GM20000 (cell line): Measurements from ENCODE around the gene C2CD3.

Experiments
- DNase-seq: peaks from one replicate; pipeline ENCODE4 v3.0.0; 2012; ENCODE audit warnings: low spot score
- TF ChIP-seq, protein P1 (sequence below): IDR thresholded peaks from 2 replicates; pipeline ENCODE4 v1.5.1; 2012; ENCODE audit warnings: mild to moderate bottlenecking, control low read depth; ENCODE audit errors: extremely low read depth, missing control alignments

C2CD3 gene

DNA sequence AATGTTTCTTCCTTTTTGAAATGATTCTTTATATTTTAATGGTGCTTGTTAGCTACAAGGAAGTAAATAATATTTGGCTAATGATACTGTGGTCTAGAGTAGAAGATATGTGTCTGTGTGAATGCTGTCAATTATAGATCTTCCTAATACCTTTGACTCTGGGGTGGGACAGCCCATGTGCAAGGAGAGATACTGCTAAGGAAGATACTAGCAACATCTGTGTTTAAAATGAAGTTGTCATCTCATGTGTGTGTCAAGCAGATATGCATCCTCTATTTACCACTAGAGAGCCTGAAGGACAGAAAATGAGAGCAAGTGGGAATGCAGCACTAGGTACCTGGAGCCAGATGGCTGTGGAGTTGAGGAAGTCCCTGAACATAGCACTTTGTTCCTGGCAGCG lies 34.4 kb upstream of the C2CD3 start:
- TF ChIP-seq, protein P1, sequence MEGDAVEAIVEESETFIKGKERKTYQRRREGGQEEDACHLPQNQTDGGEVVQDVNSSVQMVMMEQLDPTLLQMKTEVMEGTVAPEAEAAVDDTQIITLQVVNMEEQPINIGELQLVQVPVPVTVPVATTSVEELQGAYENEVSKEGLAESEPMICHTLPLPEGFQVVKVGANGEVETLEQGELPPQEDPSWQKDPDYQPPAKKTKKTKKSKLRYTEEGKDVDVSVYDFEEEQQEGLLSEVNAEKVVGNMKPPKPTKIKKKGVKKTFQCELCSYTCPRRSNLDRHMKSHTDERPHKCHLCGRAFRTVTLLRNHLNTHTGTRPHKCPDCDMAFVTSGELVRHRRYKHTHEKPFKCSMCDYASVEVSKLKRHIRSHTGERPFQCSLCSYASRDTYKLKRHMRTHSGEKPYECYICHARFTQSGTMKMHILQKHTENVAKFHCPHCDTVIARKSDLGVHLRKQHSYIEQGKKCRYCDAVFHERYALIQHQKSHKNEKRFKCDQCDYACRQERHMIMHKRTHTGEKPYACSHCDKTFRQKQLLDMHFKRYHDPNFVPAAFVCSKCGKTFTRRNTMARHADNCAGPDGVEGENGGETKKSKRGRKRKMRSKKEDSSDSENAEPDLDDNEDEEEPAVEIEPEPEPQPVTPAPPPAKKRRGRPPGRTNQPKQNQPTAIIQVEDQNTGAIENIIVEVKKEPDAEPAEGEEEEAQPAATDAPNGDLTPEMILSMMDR, result no peak
- DNase-seq, result no peak

DNA sequence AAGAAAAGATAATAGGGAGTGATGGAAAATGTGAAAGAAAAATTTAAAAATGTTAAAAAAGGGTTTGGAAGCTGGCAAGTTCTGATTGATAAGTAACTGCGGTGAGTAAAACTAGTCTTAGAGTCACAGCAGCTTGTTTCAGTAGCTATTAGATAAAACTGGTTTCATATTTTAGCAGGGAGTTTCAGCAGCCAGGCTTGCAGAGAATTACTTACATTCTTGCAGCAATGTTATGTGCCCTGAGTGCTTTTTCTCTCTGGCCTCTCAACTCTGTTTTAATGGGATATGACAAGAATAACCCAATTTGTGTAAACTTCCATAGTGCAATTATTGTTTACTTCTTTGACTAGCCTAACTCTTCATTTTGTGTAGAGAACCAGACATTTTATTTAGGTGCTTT lies 33.9 kb upstream of the C2CD3 start:
- no peak for DNase-seq

DNA sequence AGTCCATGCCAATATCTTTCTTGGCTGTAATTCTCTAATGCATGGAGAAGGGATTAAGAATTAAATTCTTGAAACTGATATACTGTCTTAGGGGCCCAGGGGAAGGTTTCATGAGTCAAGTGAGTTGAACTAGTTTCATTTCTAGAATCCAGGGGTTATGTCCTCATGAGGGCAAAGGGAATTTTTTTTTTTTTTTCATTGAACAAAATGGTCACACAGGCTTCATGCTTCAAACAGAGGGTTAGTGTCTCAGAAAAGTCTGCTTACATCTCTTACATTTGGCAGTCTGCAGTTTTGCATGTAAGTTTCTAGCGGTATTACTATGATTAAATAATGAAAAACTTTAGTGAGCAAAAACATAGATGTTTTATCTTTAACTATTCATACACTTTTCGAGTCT lies 33.2 kb upstream of the C2CD3 start:
- DNase-seq, result no peak

More for the DNA sequence above, 33.9 kb upstream of the C2CD3 start:
- TF ChIP-seq, protein P1, result no peak

DNA sequence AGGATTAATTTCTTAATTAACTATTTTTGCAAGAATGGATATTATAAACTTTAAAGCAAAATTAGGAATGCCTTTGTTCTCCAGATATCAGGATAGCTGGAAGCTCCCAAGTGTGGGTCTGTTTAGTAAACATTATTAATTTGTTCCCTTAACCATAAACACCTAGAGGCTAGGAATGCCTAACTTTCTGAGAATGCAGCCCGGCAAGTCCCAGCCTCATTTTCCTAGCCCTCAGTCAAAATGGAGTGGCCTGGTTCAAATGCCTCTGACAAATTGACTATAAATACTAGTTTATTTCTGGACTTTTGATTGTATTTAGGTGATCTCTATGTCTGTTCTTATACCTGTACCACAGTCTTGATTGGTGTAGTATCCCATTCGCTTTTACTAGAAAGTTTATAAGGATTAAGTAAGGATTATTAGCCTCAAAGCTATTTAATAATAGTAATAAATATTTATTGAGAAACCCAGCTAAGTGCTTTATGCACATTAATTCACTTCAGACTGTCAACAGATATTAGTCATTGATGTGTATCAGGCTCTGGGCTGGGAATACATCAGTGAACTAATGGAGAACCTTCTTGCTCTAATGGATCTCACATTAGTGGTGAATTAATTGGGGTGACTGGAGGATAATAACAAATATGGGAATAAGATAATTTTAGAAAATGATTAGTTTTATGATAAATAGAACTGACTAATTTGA lies 26.1 kb upstream of the C2CD3 start:
- TF ChIP-seq, protein P1, result no peak
- no peak for DNase-seq

More for the DNA sequence above, 33.2 kb upstream of the C2CD3 start:
- TF ChIP-seq, protein P1, result no peak

DNA sequence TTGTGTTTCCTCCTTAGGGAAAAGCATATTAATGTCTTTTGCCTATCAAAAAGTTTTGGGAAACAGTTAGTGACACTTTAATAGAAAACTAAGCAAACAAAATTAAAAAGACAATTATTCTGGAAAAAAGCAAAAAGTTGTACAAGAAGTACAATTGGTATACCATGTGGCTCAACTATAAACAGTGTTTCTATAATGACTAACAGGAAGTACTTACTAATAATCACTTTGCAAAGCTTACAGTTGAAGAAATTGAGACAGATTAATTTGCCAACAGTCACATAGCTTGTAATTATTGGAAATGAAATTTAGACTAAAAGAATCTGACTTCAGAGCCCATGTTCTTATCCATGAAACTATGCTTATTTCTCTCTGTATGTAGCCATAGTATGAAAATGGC lies 25.0 kb upstream of the C2CD3 start:
- no peak for DNase-seq
- TF ChIP-seq, protein P1, result no peak

DNA sequence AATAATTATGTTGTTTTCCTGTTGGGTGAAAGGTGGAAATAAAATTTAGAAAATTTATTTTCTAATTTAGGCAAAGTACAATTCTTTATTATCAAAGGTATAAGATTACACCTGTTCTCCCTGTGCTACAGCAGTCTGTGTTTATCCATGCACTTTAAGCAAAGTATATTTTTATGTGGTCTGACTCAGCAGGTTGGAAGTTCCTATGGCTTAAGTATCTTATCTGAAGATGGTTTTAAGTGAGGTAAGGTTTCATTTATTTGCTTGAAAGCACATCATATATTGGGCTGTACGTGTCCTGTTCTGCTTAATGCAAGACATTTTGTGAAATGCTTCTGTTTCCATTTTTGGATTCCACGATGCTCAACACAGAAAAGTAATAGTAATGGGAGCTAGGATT lies 14.9 kb upstream of the C2CD3 start:
- DNase-seq, result no peak
- TF ChIP-seq, protein P1, result no peak

DNA sequence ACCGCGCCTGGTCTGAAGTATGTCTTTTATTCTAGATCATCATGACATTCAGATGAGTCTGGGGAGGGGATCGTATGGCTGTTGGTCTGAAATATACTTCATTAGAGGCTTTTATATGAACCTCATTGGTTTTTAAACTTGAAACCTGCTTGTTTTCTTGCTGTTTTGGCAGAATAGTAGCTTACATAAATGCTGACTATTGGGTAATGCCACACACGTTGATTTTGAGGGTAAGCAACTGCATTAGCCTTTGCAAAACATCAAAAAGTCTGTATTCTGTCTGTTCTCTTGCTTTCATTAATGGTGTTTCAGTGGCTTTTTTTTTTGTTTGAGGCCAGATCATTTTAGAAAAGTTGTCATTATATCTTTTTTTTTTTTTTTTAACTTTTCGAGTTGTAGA lies 14.5 kb upstream of the C2CD3 start:
- no peak for DNase-seq
- TF ChIP-seq, protein P1, result no peak
